Endometrial microvascular endothelial cells (primary cell): ENCODE measurements around the gene PDIA2. TPM values are rescaled to one million over a fixed set of nuclear protein-coding genes. Genes with fewer than 3 reads are reported as not detected.

ENCODE experiments used
- in situ Hi-C: cut with HindIII; loops from 2 replicates; pipeline ENCODE4 v1.10.0; 2017; ENCODE audit warnings: low sequenced_read_pairs, low pct_unique_long_range_greater_than_20kb; ENCODE audit errors: inconsistent ontology term
- total RNA-seq: library from RNA; depleted of rRNA; stranded (reverse); fragments of >200 nt; gene quantifications from one replicate; pipeline ENCODE4 v1.2.3, GENCODE V29; 2015; ENCODE audit errors: inconsistent ontology term

The PDIA2 gene
- total RNA-seq, 1 donor from 2014 or later, result 0.28 TPM

- in situ Hi-C loops, result no loop called here
Observed at GRCh38 chr16:290681-291405, 7.9 kb downstream of the PDIA2 start.

- in situ Hi-C loops, result no loop called here
Observed at GRCh38 chr16:291539-291938, 8.6 kb downstream of the PDIA2 start.

- in situ Hi-C loops, result no loop called here
Observed at GRCh38 chr16:293043-293775, 10.2 kb downstream of the PDIA2 start.

- in situ Hi-C loops, result no loop called here
Observed at GRCh38 chr16:296276-296675, 13.3 kb downstream of the PDIA2 start.

GRCh38 chr16:296806-297510 lies 14.0 kb downstream of the PDIA2 start:
- in situ Hi-C loops, result no loop called here

GRCh38 chr16:297832-298231 lies 14.9 kb downstream of the PDIA2 start:
- in situ Hi-C loops, result no loop called here

GRCh38 chr16:301235-301634 lies 18.3 kb downstream of the PDIA2 start:
- in situ Hi-C loops, result no loop called here

- in situ Hi-C loops, result no loop called here
Observed at GRCh38 chr16:301950-302349, 19.0 kb downstream of the PDIA2 start.

GRCh38 chr16:303760-304505 lies 21.0 kb downstream of the PDIA2 start:
- in situ Hi-C loops, result no loop called here

GRCh38 chr16:305916-306626 lies 23.1 kb downstream of the PDIA2 start:
- in situ Hi-C loops, result no loop called here

GRCh38 chr16:306911-307370 lies 24.0 kb downstream of the PDIA2 start:
- in situ Hi-C loops, result no loop called here

GRCh38 chr16:307691-308312 lies 24.8 kb downstream of the PDIA2 start:
- in situ Hi-C loops, result no loop called here

GRCh38 chr16:309476-309875 lies 26.5 kb downstream of the PDIA2 start:
- in situ Hi-C loops, result no loop called here

- in situ Hi-C loops, result no loop called here
Observed at GRCh38 chr16:311725-312124, 28.8 kb downstream of the PDIA2 start.

- in situ Hi-C loops, result no loop called here
Observed at GRCh38 chr16:314351-314750, 31.4 kb downstream of the PDIA2 start.

GRCh38 chr16:314795-315299 lies 31.9 kb downstream of the PDIA2 start:
- in situ Hi-C loops, result no loop called here

GRCh38 chr16:316741-317464 lies 33.9 kb downstream of the PDIA2 start:
- in situ Hi-C loops, result no loop called here
